H7 (cell line): ENCODE data around the gene RNASE2. TPM values are rescaled to one million over a fixed set of nuclear protein-coding genes. Genes with fewer than 3 reads are reported as not detected.
"Not testable (repeated sequence)": the region's sequence is repeated elsewhere in the genome, so short reads cannot be mapped to it uniquely, and the experiment has no call there.

Source experiments
- DNase-seq: peaks from one replicate; pipeline ENCODE4 v3.0.0; 2012
- H3K27me3 ChIP-seq: 2 replicates; pipeline ENCODE4 v1.6.0; 2011; ENCODE audit warnings: mild to moderate bottlenecking, low read length; ENCODE audit not compliant: control insufficient read depth, insufficient read depth
- H3K36me3 ChIP-seq: replicated peaks from 2 replicates; pipeline ENCODE4 v1.5.1; 2011; ENCODE audit warnings: low read length; ENCODE audit not compliant: control insufficient read depth, insufficient read depth
- H3K4me3 ChIP-seq: 2 replicates; pipeline ENCODE4 v1.5.1; 2011; ENCODE audit warnings: low read depth, mild to moderate bottlenecking, control low read depth, low read length, moderate library complexity; ENCODE audit not compliant: insufficient read depth
- total RNA-seq: library from RNA; depleted of rRNA; stranded (reverse); fragments of >200 nt; shearing (Covaris generic); gene quantifications from 2 replicates; pipeline ENCODE4 v1.2.3, GENCODE V29; 2014

Gene RNASE2
- total RNA-seq, 1 experiment from 2014 or later, result not detected

DNA sequence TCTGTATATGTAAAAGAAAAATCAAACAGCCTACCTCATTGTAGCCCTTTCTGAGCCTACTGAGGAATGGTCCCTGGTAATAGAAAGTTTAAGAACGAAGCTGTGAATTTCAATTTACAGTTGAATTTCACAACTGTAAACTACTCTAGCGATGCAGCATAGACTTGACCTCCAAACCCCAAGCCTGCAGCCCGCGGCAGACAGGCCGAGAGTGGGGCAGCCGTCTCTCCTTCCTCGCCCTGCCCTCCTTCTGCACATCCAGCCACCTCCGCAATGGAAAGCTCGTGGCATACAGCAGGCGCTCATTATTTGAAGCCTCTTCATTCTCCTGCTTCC lies 15.3 kb downstream of the RNASE2 start:
- no peak for DNase-seq
- Histone ChIP-seq H3K4me3 (peak overlapping the region; percentile 81), H3K36me3 (no peaks in the 10 kb centered on the region), H3K27me3 (peaks cover 5% of the 10 kb centered on the region)

DNA sequence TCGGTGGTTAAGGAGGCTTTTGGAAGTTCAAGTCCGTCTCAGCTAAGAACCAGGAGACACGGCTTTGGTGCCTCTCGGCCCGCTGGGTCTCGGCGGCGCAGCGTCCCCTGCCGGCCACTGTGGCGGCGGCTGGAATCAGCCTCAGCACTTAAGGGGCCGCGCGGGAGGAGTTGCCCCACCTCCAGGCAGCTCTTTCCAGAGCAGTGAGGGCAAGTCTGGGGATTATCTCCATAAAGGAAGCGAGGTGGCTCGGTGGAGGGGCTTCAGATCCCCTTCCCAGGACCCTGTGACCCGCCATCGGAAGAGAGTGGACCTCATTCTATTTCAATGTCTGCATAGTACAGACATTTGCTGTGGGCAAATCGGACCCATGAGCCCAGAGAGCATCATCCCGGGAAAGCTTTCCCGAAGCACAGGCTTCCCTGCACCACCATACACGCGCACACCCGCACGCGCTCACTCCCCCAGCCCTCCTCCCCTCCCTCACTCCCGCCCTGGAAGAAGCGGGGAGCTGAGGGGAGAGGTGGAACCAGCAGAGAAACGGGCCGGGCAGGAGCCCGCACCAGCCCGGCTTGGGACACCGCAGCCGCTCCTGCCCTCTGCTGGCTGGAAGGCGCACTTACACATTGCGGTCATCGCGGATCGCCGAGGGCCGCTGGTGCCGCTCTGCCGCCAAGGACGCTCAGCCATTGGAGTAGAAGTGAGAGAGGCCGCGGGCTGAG lies 15.9 kb downstream of the RNASE2 start:
- peak; percentile 93 for DNase-seq
- peak overlapping the region; percentile 81 for H3K4me3 ChIP-seq
- H3K27me3 ChIP-seq, result peaks cover 5% of the 10 kb centered on the region
- no peaks in the 10 kb centered on the region for H3K36me3 ChIP-seq

DNA sequence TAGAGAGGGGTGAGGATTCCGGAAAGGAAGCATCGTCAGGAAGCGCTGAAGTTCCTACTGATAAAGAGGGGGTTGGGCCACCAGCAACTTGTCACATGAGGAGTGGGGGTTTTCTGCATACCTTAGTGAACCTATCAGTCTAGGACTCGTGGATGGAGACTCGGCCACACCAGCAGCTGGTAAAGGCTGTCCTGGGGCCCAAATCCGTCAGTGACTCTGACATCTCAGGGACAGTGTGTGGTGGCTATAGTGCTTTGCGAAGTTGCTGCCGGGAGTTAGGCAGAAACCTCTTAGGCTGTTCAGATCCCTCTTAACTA lies 16.4 kb downstream of the RNASE2 start:
- Histone ChIP-seq H3K36me3 (no peaks in the 10 kb centered on the region), H3K27me3 (peaks cover 5% of the 10 kb centered on the region), H3K4me3 (peak overlapping the region; percentile 81)
- DNase-seq, result no peak

DNA sequence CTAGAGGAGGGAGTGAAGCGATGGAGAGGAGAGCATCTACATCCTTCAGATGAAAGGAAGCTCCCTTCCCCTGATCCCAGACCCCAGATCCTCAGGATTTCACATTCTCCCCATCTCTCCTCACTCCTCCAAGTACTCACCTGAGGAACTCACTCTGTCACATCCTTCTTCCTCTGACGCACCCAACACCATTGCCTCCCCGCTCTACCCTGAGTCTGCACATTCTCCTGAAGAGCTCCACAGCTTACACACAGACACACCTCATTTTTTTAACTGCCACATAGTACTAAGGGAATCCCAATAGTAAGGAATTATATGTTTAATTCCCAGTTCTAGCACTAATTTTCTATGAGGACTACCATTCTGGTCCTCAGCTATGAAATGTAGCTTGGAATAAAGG lies 18.2 kb downstream of the RNASE2 start:
- no peak for DNase-seq
- peaks cover 5% of the 10 kb centered on the region for H3K27me3 ChIP-seq

DNA sequence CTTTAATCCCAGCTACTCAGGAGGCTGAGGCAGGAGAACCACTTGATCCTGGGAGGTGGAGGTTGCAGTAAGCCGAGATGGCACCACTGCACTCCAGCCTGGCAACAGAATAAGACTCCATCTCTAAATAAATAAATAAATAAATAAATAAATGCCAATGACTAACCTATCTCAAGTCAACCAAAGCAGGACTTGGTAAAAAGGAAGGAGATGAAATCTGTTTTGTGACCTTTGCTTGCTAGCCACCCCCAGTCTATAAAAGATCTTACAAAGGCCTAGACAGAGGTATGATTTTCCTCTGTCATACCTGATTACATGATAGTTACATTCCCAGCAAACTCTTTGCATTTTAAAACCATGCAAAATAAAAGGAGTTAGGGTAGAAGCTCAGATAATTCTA lies 21.0 kb downstream of the RNASE2 start:
- DNase-seq, result no peak
- H3K4me3 ChIP-seq, result no peak overlapping the region
- H3K27me3 ChIP-seq, result peaks cover 5% of the 10 kb centered on the region
- H3K36me3 ChIP-seq, result no peaks in the 10 kb centered on the region

More for the DNA sequence above, 18.2 kb downstream of the RNASE2 start:
- no peak overlapping the region for H3K4me3 ChIP-seq
- H3K36me3 ChIP-seq, result no peaks in the 10 kb centered on the region

GRCh38 chr14:20978687-20979086 lies 23.4 kb downstream of the RNASE2 start:
- no peak for DNase-seq
- no peaks in the 10 kb centered on the region for H3K36me3 ChIP-seq
- H3K4me3 ChIP-seq, result no peak overlapping the region
- H3K27me3 ChIP-seq, result no peaks in the 10 kb centered on the region; the same call in 1 of the 2 replicates

DNA sequence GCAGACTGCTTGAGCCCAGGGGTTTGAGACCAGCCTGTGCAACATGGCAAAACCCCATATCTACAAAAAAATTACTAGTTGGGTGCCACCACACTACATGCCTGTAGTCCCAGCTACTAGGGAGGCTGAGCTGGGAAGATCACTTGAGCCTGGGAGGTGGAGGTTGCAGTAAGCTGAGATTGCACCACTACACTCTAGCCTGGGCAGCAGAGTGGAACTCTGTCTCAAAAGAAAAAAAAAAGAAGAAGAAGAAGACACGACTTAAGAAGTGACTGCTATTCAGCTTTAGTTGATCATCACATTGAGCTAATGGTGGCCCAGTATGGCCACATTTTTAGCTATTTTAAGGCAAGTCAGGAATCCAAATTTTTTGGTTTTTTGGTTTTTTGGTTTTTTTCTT lies 25.6 kb downstream of the RNASE2 start:
- H3K4me3 ChIP-seq, result no peak overlapping the region
- no peaks in the 10 kb centered on the region; the same call in 1 of the 2 replicates for H3K27me3 ChIP-seq
- no peaks in the 10 kb centered on the region for H3K36me3 ChIP-seq
- DNase-seq, result no peak

GRCh38 chr14:20982646-20983369 lies 27.5 kb downstream of the RNASE2 start:
- no peaks in the 10 kb centered on the region for H3K36me3 ChIP-seq
- no peak for DNase-seq
- no peaks in the 10 kb centered on the region; the same call in 1 of the 2 replicates for H3K27me3 ChIP-seq
- no peak overlapping the region for H3K4me3 ChIP-seq

GRCh38 chr14:20985650-20986049 lies 30.4 kb downstream of the RNASE2 start:
- not testable (repeated sequence) for DNase-seq, H3K36me3 ChIP-seq, H3K4me3 ChIP-seq, H3K27me3 ChIP-seq

DNA sequence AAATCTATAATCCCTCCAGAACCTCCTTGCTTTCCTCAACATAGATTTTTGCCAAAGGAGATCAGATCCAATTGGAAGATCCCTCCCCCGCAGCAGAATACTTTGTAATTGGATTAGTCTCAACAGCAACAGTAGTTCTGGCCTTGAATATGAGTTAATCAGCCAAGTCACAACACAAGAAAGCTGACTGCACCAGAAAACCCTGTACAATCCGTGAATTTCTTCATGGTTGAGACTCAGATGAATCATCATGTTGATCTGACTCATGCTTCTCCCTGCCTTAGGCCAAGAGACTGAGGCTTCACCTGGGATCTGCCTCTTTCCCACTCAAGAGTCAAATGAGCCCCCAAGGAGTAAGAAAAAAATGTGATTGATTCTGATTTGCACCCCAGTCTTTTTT lies 31.5 kb downstream of the RNASE2 start:
- Histone ChIP-seq H3K4me3 (no peak overlapping the region), H3K27me3 (no peaks in the 10 kb centered on the region; the same call in 1 of the 2 replicates), H3K36me3 (no peaks in the 10 kb centered on the region)
- no peak for DNase-seq

- no peaks in the 10 kb centered on the region for H3K27me3 ChIP-seq
- DNase-seq, result no peak
Measured at GRCh38 chr14:20988717-20989470, 33.6 kb downstream of the RNASE2 start.

GRCh38 chr14:20989471-20989786 lies 34.1 kb downstream of the RNASE2 start:
- no peak for DNase-seq
- Histone ChIP-seq H3K4me3 (peak overlapping the region; percentile 92), H3K36me3 (peaks cover 8% of the 10 kb centered on the region), H3K27me3 (no peaks in the 10 kb centered on the region)

More at GRCh38 chr14:20988717-20989470, 33.6 kb downstream of the RNASE2 start:
- peaks cover 8% of the 10 kb centered on the region for H3K36me3 ChIP-seq
- peak overlapping the region; percentile 19 for H3K4me3 ChIP-seq

GRCh38 chr14:20989787-20990600 lies 34.7 kb downstream of the RNASE2 start, which contains the start of gene METTL17:
TSS of gene METTL17 (plus strand) at chr14:20989980. CDS start at chr14:20990003, 23 bp downstream.
- Histone ChIP-seq H3K4me3 (peak within 1 kb of the TSS; percentile 92), H3K27me3 (no peaks in the 10 kb centered on the region), H3K36me3 (peaks cover 13% of the 10 kb centered on the region)
- peak; percentile 91 for DNase-seq

DNA sequence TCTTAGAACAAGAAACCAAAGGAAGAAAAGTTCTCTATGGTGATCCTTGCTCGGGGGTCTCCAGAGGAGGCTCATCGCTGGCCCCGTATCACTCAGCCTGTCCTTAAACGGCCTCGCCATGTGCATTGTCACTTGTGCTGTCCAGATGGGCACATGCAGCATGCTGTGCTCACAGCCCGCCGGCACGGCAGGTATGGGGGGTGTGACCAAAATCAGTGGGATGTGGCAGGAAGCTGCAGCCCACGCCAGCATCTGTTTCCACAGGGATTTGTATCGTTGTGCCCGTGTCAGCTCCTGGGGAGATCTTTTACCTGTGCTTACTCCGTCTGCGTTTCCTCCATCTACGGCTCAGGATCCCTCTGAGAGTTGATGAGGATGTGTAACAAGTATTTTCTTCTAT lies 41.2 kb downstream of the RNASE2 start:
- Histone ChIP-seq H3K4me3 (no peak overlapping the region), H3K36me3 (peaks cover 28% of the 10 kb centered on the region), H3K27me3 (no peaks in the 10 kb centered on the region)
- DNase-seq, result no peak
